ENCODE results near the gene EIF4EBP2. TPM values are rescaled to one million over a fixed set of nuclear protein-coding genes. Genes with fewer than 3 reads are reported as not detected.

EIF4EBP2 gene
- polyA plus RNA-seq, 1 of the 3 experiments (the other 2 are of a cell fraction): 9.9 TPM

DNA sequence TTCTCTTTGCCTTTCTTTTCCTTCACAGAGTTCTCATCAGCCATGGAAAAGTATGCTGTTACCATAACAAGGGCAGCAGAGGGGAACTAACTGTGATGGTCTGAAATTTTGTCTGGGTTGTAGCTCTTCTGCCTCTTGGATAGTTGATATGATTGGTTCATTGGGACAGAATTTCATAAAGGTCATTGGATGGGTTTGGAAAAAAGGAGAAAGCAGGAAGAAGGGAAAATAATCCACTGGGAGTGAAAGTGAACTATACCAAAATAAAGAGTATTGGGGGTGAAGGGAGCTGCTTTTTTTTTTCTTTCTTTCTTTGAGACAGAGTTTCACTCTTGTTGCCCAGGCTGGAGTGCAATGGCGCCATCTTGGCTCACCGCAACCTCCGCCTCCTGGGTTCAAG, 5.8 kb downstream of the EIF4EBP2 start:
- Histone ChIP-seq H3K9ac (no peak overlapping the region), H3K4me1 (ENCODE audit: control insufficient read depth in 1 of 2, insufficient read depth in 2 of 2, low read depth in 1 of 2, low read length in 1 of 2) (peaks cover 7 to 18% of the 10 kb centered on the region in 2 experiments), H3K4me3 (ENCODE audit: low read depth in 2 of 2, low read length in 1 of 2) (no peak overlapping the region), H3F3A (replicated peaks; ENCODE audit: insufficient read depth) (peaks cover 9% of the 10 kb centered on the region), H2AFZ (ENCODE audit: low read depth) (no peak overlapping the region), H3K9me2 (no peaks in the 10 kb centered on the region), H3K79me2 (ENCODE audit: insufficient read depth) (peaks cover 95% of the 10 kb centered on the region), H3K9me3 (no peaks in the 10 kb centered on the region), H3K27me3 (ENCODE audit: insufficient read depth) (no peaks in the 10 kb centered on the region), H4K20me1 (ENCODE audit: insufficient read depth) (peaks cover 84% of the 10 kb centered on the region), H3K27ac (ENCODE audit: low read depth in 2 of 2, low read length in 1 of 2) (no peak overlapping the region), H3K36me3 (replicated peaks in 1 of 2; ENCODE audit: control insufficient read depth in 1 of 2, insufficient read depth in 2 of 2, low read length in 1 of 2) (peaks cover 4 to 13% of the 10 kb centered on the region in 2 experiments), H3K4me2 (no peak overlapping the region)
- POLR2A ChIA-PET: no interaction called here
- WGBS (ENCODE audit: low lambda C conversion rate): 93% methylated on average over 3 of the region's 3 CpGs
- DNase-seq: no peak
- CTCF ChIA-PET: interaction anchor here (1.1 kb wide), 1 partner anchor 52 kb away, joined by 3 read pairs; no protein-coding TSS in a partner anchor
- TF ChIP-seq POLR2AphosphoS5 (IDR thresholded peaks at IDR 0.05; ENCODE audit: low read depth, low read length) (no peak), JUND (IDR thresholded peaks at IDR 0.05) (no peak), NRF1 (IDR thresholded peaks at IDR 0.05; ENCODE audit: low read depth, low read length) (no peak), ELF1 (IDR thresholded peaks at IDR 0.05) (no peak), NFIC (IDR thresholded peaks at IDR 0.05; ENCODE audit: borderline replicate concordance) (no peak), RAD21 (IDR thresholded peaks at IDR 0.05; ENCODE audit: low read length) (no peak), MXI1 (IDR thresholded peaks at IDR 0.05; ENCODE audit: low read depth, low read length) (no peak), SMC3 (IDR thresholded peaks at IDR 0.05; ENCODE audit: low read depth, low read length) (no peak)
- TF ChIP-seq, protein P1, sequence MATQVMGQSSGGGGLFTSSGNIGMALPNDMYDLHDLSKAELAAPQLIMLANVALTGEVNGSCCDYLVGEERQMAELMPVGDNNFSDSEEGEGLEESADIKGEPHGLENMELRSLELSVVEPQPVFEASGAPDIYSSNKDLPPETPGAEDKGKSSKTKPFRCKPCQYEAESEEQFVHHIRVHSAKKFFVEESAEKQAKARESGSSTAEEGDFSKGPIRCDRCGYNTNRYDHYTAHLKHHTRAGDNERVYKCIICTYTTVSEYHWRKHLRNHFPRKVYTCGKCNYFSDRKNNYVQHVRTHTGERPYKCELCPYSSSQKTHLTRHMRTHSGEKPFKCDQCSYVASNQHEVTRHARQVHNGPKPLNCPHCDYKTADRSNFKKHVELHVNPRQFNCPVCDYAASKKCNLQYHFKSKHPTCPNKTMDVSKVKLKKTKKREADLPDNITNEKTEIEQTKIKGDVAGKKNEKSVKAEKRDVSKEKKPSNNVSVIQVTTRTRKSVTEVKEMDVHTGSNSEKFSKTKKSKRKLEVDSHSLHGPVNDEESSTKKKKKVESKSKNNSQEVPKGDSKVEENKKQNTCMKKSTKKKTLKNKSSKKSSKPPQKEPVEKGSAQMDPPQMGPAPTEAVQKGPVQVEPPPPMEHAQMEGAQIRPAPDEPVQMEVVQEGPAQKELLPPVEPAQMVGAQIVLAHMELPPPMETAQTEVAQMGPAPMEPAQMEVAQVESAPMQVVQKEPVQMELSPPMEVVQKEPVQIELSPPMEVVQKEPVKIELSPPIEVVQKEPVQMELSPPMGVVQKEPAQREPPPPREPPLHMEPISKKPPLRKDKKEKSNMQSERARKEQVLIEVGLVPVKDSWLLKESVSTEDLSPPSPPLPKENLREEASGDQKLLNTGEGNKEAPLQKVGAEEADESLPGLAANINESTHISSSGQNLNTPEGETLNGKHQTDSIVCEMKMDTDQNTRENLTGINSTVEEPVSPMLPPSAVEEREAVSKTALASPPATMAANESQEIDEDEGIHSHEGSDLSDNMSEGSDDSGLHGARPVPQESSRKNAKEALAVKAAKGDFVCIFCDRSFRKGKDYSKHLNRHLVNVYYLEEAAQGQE (IDR thresholded peaks at IDR 0.05; ENCODE audit: low read depth, low read length): no peak
- TF ChIP-seq, protein P2, sequence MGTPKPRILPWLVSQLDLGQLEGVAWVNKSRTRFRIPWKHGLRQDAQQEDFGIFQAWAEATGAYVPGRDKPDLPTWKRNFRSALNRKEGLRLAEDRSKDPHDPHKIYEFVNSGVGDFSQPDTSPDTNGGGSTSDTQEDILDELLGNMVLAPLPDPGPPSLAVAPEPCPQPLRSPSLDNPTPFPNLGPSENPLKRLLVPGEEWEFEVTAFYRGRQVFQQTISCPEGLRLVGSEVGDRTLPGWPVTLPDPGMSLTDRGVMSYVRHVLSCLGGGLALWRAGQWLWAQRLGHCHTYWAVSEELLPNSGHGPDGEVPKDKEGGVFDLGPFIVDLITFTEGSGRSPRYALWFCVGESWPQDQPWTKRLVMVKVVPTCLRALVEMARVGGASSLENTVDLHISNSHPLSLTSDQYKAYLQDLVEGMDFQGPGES (IDR thresholded peaks at IDR 0.05; ENCODE audit: low read depth, low read length): no peak
- TF ChIP-seq, protein P3, sequence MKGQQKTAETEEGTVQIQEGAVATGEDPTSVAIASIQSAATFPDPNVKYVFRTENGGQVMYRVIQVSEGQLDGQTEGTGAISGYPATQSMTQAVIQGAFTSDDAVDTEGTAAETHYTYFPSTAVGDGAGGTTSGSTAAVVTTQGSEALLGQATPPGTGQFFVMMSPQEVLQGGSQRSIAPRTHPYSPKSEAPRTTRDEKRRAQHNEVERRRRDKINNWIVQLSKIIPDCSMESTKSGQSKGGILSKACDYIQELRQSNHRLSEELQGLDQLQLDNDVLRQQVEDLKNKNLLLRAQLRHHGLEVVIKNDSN (IDR thresholded peaks at IDR 0.05; ENCODE audit: borderline replicate concordance, low read depth): no peak
- TF ChIP-seq, protein P4, sequence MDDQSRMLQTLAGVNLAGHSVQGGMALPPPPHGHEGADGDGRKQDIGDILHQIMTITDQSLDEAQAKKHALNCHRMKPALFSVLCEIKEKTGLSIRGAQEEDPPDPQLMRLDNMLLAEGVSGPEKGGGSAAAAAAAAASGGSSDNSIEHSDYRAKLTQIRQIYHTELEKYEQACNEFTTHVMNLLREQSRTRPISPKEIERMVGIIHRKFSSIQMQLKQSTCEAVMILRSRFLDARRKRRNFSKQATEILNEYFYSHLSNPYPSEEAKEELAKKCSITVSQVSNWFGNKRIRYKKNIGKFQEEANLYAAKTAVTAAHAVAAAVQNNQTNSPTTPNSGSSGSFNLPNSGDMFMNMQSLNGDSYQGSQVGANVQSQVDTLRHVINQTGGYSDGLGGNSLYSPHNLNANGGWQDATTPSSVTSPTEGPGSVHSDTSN (IDR thresholded peaks at IDR 0.05): no peak
- TF ChIP-seq, protein P5, sequence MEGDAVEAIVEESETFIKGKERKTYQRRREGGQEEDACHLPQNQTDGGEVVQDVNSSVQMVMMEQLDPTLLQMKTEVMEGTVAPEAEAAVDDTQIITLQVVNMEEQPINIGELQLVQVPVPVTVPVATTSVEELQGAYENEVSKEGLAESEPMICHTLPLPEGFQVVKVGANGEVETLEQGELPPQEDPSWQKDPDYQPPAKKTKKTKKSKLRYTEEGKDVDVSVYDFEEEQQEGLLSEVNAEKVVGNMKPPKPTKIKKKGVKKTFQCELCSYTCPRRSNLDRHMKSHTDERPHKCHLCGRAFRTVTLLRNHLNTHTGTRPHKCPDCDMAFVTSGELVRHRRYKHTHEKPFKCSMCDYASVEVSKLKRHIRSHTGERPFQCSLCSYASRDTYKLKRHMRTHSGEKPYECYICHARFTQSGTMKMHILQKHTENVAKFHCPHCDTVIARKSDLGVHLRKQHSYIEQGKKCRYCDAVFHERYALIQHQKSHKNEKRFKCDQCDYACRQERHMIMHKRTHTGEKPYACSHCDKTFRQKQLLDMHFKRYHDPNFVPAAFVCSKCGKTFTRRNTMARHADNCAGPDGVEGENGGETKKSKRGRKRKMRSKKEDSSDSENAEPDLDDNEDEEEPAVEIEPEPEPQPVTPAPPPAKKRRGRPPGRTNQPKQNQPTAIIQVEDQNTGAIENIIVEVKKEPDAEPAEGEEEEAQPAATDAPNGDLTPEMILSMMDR (IDR thresholded peaks at IDR 0.05): no peak
